ENCODE results near the gene DMBX1.

The DMBX1 gene

GRCh38 chr1:46447499-46448108 lies 42.0 kb upstream of the DMBX1 start:
- no peaks in the 10 kb centered on the region for H3K36me3 ChIP-seq (ENCODE audit: insufficient read depth, low read length)
- no peak overlapping the region for H3K27ac ChIP-seq (ENCODE audit: low read depth, low read length, poor library complexity, severe bottlenecking)
- no peak for TF ChIP-seq CTCF (IDR thresholded peaks at IDR 0.05; ENCODE audit: low read length)
- no peak for TF ChIP-seq EZH2 (IDR thresholded peaks at IDR 0.05; ENCODE audit: borderline replicate concordance, low read length)
- no peaks in the 10 kb centered on the region for H3K9me3 ChIP-seq (ENCODE audit: low read length)
- no peaks in the 10 kb centered on the region for H3K79me2 ChIP-seq (ENCODE audit: insufficient read depth, low read length)
- H3F3A ChIP-seq (ENCODE audit: insufficient read depth, low read length), result no peaks in the 10 kb centered on the region
- H3K4me1 ChIP-seq (ENCODE audit: insufficient read depth, low read length, severe bottlenecking), result peaks cover 4% of the 10 kb centered on the region
- H3K4me2 ChIP-seq (ENCODE audit: low read length), result no peak overlapping the region
- no peak overlapping the region for H3K9ac ChIP-seq (ENCODE audit: low read length)
- H2AFZ ChIP-seq (ENCODE audit: low read length), result no peak overlapping the region
- H3K9me2 ChIP-seq (ENCODE audit: low read depth, low read length), result no peaks in the 10 kb centered on the region
- H3K4me3 ChIP-seq (ENCODE audit: low read depth, low read length, poor library complexity, severe bottlenecking), result no peak overlapping the region
- no peaks in the 10 kb centered on the region for H4K20me1 ChIP-seq (ENCODE audit: insufficient read depth, low read length)
- H3K27me3 ChIP-seq (ENCODE audit: insufficient read depth, low read length), result peaks cover 11% of the 10 kb centered on the region; the same call in 1 of the 2 replicates

- Histone ChIP-seq H3K9ac (ENCODE audit: low read length) (no peak overlapping the region), H3K4me3 (ENCODE audit: low read depth, low read length, poor library complexity, severe bottlenecking) (no peak overlapping the region), H3K4me2 (ENCODE audit: low read length) (no peak overlapping the region), H3K27me3 (ENCODE audit: insufficient read depth, low read length) (peaks cover 11% of the 10 kb centered on the region; the same call in 1 of the 2 replicates), H3K36me3 (ENCODE audit: insufficient read depth, low read length) (no peaks in the 10 kb centered on the region), H3F3A (ENCODE audit: insufficient read depth, low read length) (no peaks in the 10 kb centered on the region), H3K27ac (ENCODE audit: low read depth, low read length, poor library complexity, severe bottlenecking) (no peak overlapping the region), H3K4me1 (ENCODE audit: insufficient read depth, low read length, severe bottlenecking) (no peaks in the 10 kb centered on the region), H3K79me2 (ENCODE audit: insufficient read depth, low read length) (no peaks in the 10 kb centered on the region), H2AFZ (ENCODE audit: low read length) (no peak overlapping the region), H3K9me2 (ENCODE audit: low read depth, low read length) (no peaks in the 10 kb centered on the region), H4K20me1 (ENCODE audit: insufficient read depth, low read length) (no peaks in the 10 kb centered on the region), H3K9me3 (ENCODE audit: low read length) (no peaks in the 10 kb centered on the region)
- no peak for TF ChIP-seq EZH2 (IDR thresholded peaks at IDR 0.05; ENCODE audit: borderline replicate concordance, low read length)
- TF ChIP-seq CTCF (IDR thresholded peaks at IDR 0.05; ENCODE audit: low read length), result no peak
Observed at GRCh38 chr1:46448109-46448911, 41.3 kb upstream of the DMBX1 start.

- no peak overlapping the region for H3K27ac ChIP-seq (ENCODE audit: low read depth, low read length, poor library complexity, severe bottlenecking)
- H3K9ac ChIP-seq (ENCODE audit: low read length), result no peak overlapping the region
- no peaks in the 10 kb centered on the region for H3K9me2 ChIP-seq (ENCODE audit: low read depth, low read length)
- H4K20me1 ChIP-seq (ENCODE audit: insufficient read depth, low read length), result no peaks in the 10 kb centered on the region
- H2AFZ ChIP-seq (ENCODE audit: low read length), result no peak overlapping the region
- no peaks in the 10 kb centered on the region for H3K9me3 ChIP-seq (ENCODE audit: low read length)
- TF ChIP-seq CTCF (IDR thresholded peaks at IDR 0.05; ENCODE audit: low read length) (no peak), EZH2 (IDR thresholded peaks at IDR 0.05; ENCODE audit: borderline replicate concordance, low read length) (no peak)
- H3K36me3 ChIP-seq (ENCODE audit: insufficient read depth, low read length), result no peaks in the 10 kb centered on the region
- no peaks in the 10 kb centered on the region for H3K79me2 ChIP-seq (ENCODE audit: insufficient read depth, low read length)
- no peak overlapping the region for H3K4me3 ChIP-seq (ENCODE audit: low read depth, low read length, poor library complexity, severe bottlenecking)
- H3F3A ChIP-seq (ENCODE audit: insufficient read depth, low read length), result no peaks in the 10 kb centered on the region
- no peak overlapping the region for H3K4me2 ChIP-seq (ENCODE audit: low read length)
- peaks cover 8% of the 10 kb centered on the region; the same call in 1 of the 2 replicates for H3K27me3 ChIP-seq (ENCODE audit: insufficient read depth, low read length)
- no peaks in the 10 kb centered on the region for H3K4me1 ChIP-seq (ENCODE audit: insufficient read depth, low read length, severe bottlenecking)
Observed at GRCh38 chr1:46449223-46450159, 40.1 kb upstream of the DMBX1 start.
